RWPE1 (cell line): ENCODE results near the gene SLC27A3.

Experiments used
- CTCF ChIA-PET: fragments of 350-600 bp; sonication (Branson Sonifier 250); formaldehyde crosslinking; extraction: SDS; loops from one replicate; lab custom pipeline; 2021; lab: Yijun Ruan, JAX
- POLR2A ChIA-PET: fragments of 400-600 bp; formaldehyde crosslinking; extraction: SDS; loops from one replicate; lab custom pipeline; 2020; ENCODE audit warnings: antibody characterized with exemption; ENCODE audit not compliant: low non-redundant PET; lab: Yijun Ruan, JAX
- DNase-seq: peaks from one replicate; pipeline ENCODE4 v3.0.0; 2012; ENCODE audit warnings: low spot score
- H3K27ac ChIP-seq: fragments of 450-650 bp; 2 replicates; pipeline ENCODE4 v1.5.1; 2017
- TF ChIP-seq, protein P1 (sequence below): fragments of 450-650 bp; conservative IDR thresholded peaks from 2 replicates; pipeline ENCODE4 v1.5.1; 2017; ENCODE audit warnings: low read depth, mild to moderate bottlenecking

Gene SLC27A3

DNA sequence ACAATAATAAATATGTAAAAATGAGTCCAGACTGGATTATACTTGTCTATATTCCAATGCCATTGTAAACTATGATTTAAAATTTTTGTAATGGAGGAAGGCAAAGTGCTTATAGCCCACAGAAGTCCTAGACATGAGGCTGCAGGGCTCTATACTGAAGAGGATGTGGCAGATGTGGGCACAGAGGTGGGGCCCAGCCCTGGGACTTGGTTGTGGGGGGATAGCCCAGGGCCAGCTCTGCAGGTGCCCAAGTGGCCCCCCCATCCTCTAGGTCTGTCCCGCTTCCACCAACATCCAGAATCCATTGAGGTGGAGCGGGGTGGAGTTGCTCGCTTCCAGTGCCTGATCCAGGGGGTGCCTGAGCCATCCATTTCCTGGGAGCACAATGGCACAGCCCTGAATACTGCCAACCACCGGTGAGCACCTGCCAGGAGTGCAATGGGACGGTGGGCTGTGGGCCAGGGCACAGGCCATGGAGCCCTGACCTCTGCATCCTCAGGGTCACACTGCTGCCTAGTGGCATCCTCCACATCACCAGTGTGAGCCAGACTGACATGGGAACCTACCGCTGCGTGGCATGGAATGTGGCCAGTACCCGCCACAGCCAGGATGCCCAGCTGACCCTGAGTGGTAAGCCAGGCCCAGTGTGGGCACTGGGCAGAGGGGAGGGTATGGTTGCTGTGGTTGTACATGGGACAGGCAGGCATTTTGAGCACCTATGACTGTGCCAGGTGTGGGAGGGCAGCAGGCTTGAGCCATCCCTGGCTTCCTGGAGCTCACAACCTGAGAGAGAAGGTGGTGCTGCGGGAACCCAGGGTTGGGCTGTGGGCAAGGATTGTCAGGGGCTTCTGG, 21.0 kb downstream of the SLC27A3 start:
- TF ChIP-seq, protein P1, sequence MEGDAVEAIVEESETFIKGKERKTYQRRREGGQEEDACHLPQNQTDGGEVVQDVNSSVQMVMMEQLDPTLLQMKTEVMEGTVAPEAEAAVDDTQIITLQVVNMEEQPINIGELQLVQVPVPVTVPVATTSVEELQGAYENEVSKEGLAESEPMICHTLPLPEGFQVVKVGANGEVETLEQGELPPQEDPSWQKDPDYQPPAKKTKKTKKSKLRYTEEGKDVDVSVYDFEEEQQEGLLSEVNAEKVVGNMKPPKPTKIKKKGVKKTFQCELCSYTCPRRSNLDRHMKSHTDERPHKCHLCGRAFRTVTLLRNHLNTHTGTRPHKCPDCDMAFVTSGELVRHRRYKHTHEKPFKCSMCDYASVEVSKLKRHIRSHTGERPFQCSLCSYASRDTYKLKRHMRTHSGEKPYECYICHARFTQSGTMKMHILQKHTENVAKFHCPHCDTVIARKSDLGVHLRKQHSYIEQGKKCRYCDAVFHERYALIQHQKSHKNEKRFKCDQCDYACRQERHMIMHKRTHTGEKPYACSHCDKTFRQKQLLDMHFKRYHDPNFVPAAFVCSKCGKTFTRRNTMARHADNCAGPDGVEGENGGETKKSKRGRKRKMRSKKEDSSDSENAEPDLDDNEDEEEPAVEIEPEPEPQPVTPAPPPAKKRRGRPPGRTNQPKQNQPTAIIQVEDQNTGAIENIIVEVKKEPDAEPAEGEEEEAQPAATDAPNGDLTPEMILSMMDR = no peak
- CTCF ChIA-PET = interaction anchor here (0.6 to 2.1 kb wide), 6 partner anchors 21 to 300 kb away, joined by 3 to 18 read pairs (median 6); partner anchors contain the start of genes DENND4B, GATAD2B and RAB13
- POLR2A ChIA-PET = no interaction called here
- DNase-seq = no peak
- no peak overlapping the region for H3K27ac ChIP-seq

- TF ChIP-seq, protein P1 = peak; percentile 87
- CTCF ChIA-PET = interaction anchor here (0.5 to 2.1 kb wide), 10 partner anchors 14 to 341 kb away, joined by 3 to 18 read pairs (median 4); partner anchors contain the start of genes DENND4B, GATAD2B and RAB13
- DNase-seq = peak; percentile 83
- POLR2A ChIA-PET = no interaction called here
- no peak overlapping the region for H3K27ac ChIP-seq
Measured at GRCh38 chr1:153796786-153797659, 21.8 kb downstream of the SLC27A3 start.

GRCh38 chr1:153798468-153798780, 23.2 kb downstream of the SLC27A3 start:
- TF ChIP-seq, protein P1 = no peak
- DNase-seq = no peak
- POLR2A ChIA-PET = no interaction called here
- peak overlapping the region; percentile 49 for H3K27ac ChIP-seq
- CTCF ChIA-PET = interaction anchor here (0.6 to 2.1 kb wide), 4 partner anchors 148 to 537 kb away, joined by 3 to 18 read pairs (median 4); partner anchors contain the start of gene RAB13

DNA sequence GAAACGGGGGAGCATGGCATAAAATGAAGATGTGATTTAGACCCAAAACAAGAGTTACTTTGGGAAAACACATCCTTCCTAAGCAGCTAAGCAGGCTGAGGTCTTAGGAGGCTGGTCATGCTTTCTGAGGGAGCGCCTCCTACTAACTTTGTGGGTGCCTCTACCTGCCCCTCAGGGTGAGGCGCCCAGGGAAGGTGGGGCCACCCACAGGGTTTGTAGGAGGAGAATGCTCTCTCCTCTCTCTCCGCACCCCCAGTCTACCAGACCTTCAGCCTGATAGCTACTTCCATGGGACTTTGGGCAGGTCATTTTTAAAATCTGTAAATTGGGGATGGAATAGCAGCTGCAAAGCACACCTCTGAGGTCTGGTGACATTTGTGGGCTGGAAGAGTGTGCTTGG, 23.8 kb downstream of the SLC27A3 start:
- TF ChIP-seq, protein P1 = no peak
- ChIA-PET POLR2A (no interaction called here), CTCF (no interaction called here)
- H3K27ac ChIP-seq = peak overlapping the region; percentile 28
- DNase-seq = no peak

DNA sequence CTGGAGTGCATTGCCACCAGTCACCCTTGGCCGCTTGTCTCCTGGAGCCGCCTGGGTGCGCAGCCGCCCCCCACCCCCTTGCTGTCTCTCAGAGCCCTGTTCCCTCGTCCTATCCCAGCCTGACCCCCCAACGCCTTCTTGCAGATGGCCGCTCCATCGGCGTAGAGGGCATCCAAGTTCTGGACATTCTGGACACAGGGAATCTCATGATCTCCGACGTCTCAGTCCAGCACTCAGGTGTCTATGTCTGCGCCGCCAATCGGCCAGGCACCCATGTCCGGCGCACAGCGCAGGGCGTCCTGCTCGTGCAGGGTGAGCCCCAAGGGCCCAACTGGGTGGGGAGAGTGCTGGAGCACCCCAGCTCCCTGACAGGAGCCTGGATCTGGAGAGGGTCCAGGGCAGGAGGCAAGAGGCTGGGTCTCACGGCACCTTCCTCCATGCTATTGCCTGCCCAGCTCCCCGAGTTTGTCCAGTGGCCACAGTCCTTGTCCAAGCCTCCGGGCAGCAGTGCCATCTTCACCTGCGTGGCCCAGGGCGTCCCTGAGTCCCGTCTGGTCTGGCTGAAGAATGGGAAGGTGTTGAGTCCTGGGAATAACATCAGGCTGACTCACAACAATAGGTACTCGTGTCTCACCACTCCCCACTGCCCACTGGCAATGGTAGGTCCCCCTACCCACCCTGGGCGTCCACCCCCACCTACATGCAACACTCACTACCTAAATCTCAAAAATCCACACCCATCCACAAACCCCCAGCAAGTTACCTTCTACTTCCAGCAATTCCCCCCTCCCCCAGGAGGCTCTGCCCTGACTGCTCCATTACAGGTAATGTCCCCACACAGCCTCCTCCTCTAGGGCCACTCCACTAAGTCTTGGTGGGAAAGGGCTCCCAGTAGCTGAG, 24.6 kb downstream of the SLC27A3 start:
- CTCF ChIA-PET = no interaction called here
- DNase-seq = no peak
- POLR2A ChIA-PET = no interaction called here
- TF ChIP-seq, protein P1 = no peak
- H3K27ac ChIP-seq = peak overlapping the region; percentile 28
